Fibroblast of lung (primary cell): Measurements from ENCODE around the gene SEC22B.
"Not testable (repeated sequence)": the region's sequence is repeated elsewhere in the genome, so short reads cannot be mapped to it uniquely, and the experiment has no call there.

ENCODE experiments used
- CTCF ChIP-seq, 2 donors: IDR thresholded peaks in 1 of 2; conservative IDR thresholded peaks in 1 of 2; 1 replicate in 1 of 2; 2 replicates in 1 of 2; pipeline ENCODE4 v1.5.1; 2011 to 2012; ENCODE audit warnings: low read length in 2 of 2, control low read depth in 1 of 2, inconsistent platforms in 1 of 2, low read depth in 1 of 2, mild to moderate bottlenecking in 1 of 2
- EZH2 ChIP-seq: IDR thresholded peaks from 2 replicates; pipeline ENCODE4 v1.5.1; 2012; ENCODE audit warnings: low read length, control low read depth, mild to moderate bottlenecking; ENCODE audit errors: missing control alignments

GRCh38 chr1:120162015-120162414 is 14.3 kb downstream of the SEC22B start:
- TF ChIP-seq CTCF (conservative IDR thresholded peaks at IDR 0.05 in 1 of 2, IDR thresholded peaks at IDR 0.05 in 1 of 2; ENCODE audit: low read depth in 1 of 2, low read length in 2 of 2); EZH2: not testable (repeated sequence)
